Endothelial cell (in vitro differentiated cells): ENCODE measurements around the gene XRCC6. TPM values are rescaled to one million over a fixed set of nuclear protein-coding genes. Genes with fewer than 3 reads are reported as not detected.
"Not testable (repeated sequence)": the region's sequence is repeated elsewhere in the genome, so short reads cannot be mapped to it uniquely, and the experiment has no call there.

ENCODE experiments used
- DNase-seq: peaks from one replicate; pipeline ENCODE4 v3.0.0; 2021; ENCODE audit warnings: low spot score
- H3K27ac Mint-ChIP-seq: one replicate; pipeline ENCODE4 v1.8.0; 2021; ENCODE audit warnings: mixed read lengths, inconsistent platforms; ENCODE audit not compliant: unreplicated experiment
- H3K27me3 Mint-ChIP-seq: one replicate; pipeline ENCODE4 v1.8.0; 2021; ENCODE audit warnings: mild to moderate bottlenecking, moderate library complexity, mixed read lengths, inconsistent platforms; ENCODE audit not compliant: unreplicated experiment
- H3K36me3 Mint-ChIP-seq: one replicate; pipeline ENCODE4 v1.8.0; 2021; ENCODE audit warnings: mild to moderate bottlenecking, low read depth, mixed read lengths, inconsistent platforms; ENCODE audit not compliant: unreplicated experiment
- H3K4me1 Mint-ChIP-seq: one replicate; pipeline ENCODE4 v1.8.0; 2021; ENCODE audit warnings: mild to moderate bottlenecking, mixed read lengths, inconsistent platforms; ENCODE audit not compliant: unreplicated experiment
- H3K4me3 Mint-ChIP-seq: one replicate; pipeline ENCODE4 v1.8.0; 2021; ENCODE audit warnings: mild to moderate bottlenecking, mixed read lengths, inconsistent platforms; ENCODE audit not compliant: unreplicated experiment
- H3K9me3 Mint-ChIP-seq: one replicate; pipeline ENCODE4 v1.8.0; 2021; ENCODE audit warnings: mixed read lengths, inconsistent platforms; ENCODE audit not compliant: unreplicated experiment
- long read RNA-seq: library from polyadenylated mRNA; unstranded; transcript quantifications from one replicate; pipeline ENCODE4 v2.0.0, GENCODE V29; 2020; ENCODE audit not compliant: unreplicated experiment
- total RNA-seq: library from RNA; stranded (reverse); fragmentation: NEBNext Ultra II Directional; extraction: Animal tissue kit (Norgen Biotek cat#: 25700); gene quantifications from one replicate; pipeline ENCODE4 v1.2.1, GENCODE V29; 2021; ENCODE audit not compliant: unreplicated experiment
- TF ChIP-seq, protein P1 (sequence below): fragments of 200-600 bp; sonication (generic); IDR thresholded peaks from one replicate; pipeline ENCODE4 v1.5.0; 2021; ENCODE audit warnings: antibody characterized with exemption; ENCODE audit not compliant: unreplicated experiment

XRCC6 gene
- 211 TPM for total RNA-seq
- long read RNA-seq, transcript XRCC6-201 (12 exons, 2,709 nt) = minor isoform, 43 of 527 reads
- long read RNA-seq, transcript XRCC6-202 (13 exons, 2,296 nt) = major isoform, 455 of 527 reads
- long read RNA-seq, partial matches to known transcripts = 13 of 527 reads
- long read RNA-seq, other reads (novel, unspliced or antisense) = 15 of 527 reads

DNA sequence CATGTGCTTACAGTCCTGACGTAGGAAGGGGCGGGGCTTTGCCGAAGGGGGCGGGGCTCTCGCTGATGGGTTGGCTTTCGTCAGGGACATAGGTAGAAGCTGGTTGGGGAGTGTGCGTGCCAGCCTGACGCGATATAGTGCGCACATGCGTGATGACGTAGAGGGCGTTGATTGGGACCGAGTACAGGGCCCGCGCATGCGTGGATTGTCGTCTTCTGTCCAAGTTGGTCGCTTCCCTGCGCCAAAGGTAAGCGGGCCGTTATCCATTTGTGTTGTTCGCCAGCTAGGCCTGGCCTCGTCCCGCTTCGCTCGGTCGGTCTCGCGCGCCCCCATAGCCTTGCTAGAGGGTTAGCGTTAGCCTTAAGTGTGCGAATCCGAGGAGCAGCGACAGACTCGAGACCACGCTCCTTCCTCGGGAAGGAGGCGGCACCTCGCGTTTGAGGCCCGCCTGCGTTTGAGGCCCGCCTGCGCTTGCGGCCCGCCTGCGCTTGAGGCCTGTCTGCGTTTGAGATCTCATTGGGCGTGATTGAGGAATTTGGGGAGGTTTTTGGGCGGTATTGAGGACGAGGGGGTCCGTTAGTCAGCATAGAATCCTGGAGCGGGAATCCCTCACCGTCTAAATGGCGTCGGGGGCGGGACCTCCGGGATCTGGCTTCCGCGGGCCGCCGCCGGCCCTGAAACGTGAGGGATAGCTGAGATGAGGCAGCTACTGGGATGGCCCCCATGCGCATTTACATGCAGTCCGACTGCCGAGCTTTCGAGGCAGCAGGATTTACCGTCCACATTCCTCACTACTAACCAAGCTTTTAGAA, at the start of gene XRCC6:
XRCC6 (plus strand) TSS at position 197 of the 812 bp plus-strand sequence. CDS start 710 bp downstream, outside the sequence.
- peak; percentile 99 for DNase-seq
- Mint-ChIP-seq H3K36me3 (no peaks in the 10 kb centered on the region), H3K4me3 (peak within 1 kb of the TSS; percentile 99), H3K27me3 (no peaks in the 10 kb centered on the region), H3K4me1 (peaks cover 15% of the 10 kb centered on the region), H3K9me3 (no peaks in the 10 kb centered on the region), H3K27ac (peak within 1 kb of the TSS; percentile 99)
- TF ChIP-seq, protein P1, sequence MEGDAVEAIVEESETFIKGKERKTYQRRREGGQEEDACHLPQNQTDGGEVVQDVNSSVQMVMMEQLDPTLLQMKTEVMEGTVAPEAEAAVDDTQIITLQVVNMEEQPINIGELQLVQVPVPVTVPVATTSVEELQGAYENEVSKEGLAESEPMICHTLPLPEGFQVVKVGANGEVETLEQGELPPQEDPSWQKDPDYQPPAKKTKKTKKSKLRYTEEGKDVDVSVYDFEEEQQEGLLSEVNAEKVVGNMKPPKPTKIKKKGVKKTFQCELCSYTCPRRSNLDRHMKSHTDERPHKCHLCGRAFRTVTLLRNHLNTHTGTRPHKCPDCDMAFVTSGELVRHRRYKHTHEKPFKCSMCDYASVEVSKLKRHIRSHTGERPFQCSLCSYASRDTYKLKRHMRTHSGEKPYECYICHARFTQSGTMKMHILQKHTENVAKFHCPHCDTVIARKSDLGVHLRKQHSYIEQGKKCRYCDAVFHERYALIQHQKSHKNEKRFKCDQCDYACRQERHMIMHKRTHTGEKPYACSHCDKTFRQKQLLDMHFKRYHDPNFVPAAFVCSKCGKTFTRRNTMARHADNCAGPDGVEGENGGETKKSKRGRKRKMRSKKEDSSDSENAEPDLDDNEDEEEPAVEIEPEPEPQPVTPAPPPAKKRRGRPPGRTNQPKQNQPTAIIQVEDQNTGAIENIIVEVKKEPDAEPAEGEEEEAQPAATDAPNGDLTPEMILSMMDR = no peak

DNA sequence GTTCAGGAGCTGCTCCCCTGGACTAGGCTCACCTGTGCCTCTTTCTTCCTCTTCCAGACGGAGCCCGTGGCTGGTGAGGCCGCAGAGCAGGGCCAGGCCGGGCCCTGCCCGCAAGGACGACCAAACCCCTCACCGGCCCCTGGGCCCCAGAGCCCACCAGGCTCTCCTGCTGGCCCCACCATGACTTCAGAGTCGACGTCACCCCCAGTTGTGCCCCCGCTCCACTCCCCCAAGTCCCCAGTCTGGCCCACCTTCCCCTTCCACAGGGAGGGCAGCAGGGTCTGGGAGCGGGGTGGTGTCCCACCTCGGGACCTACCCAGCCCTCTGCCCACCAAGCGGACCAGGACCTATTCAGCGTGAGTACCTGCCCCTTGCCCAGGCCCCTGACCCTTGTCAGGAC, 49.3 kb upstream of the XRCC6 start:
- H3K27me3 Mint-ChIP-seq = peaks cover 5% of the 10 kb centered on the region
- H3K27ac Mint-ChIP-seq = no peak overlapping the region
- H3K9me3 Mint-ChIP-seq = no peaks in the 10 kb centered on the region
- no peak for DNase-seq
- TF ChIP-seq, protein P1 = no peak
- H3K36me3 Mint-ChIP-seq = no peaks in the 10 kb centered on the region
- no peaks in the 10 kb centered on the region for H3K4me1 Mint-ChIP-seq
- no peak overlapping the region for H3K4me3 Mint-ChIP-seq

DNA sequence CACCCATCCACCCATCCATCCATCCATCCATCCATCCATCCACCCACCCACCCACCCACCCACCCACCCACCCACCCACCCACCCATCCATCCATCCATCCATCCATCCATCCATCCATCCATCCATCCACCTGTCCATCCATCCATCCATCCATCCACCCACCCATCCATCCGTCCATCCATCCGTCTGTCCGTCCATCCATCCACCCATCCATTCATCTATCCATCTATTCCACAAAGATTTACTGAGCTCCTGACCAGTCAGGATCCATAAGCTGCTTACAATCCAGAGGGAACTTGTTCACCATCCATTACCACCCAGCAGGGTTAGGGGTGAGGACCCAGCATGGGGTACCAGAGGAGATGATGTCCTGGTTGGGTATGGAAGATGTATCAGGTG, 48.8 kb upstream of the XRCC6 start:
- H3K27me3 Mint-ChIP-seq, H3K9me3 Mint-ChIP-seq, H3K4me1 Mint-ChIP-seq, H3K4me3 Mint-ChIP-seq, DNase-seq, H3K27ac Mint-ChIP-seq, H3K36me3 Mint-ChIP-seq: not testable (repeated sequence)

DNA sequence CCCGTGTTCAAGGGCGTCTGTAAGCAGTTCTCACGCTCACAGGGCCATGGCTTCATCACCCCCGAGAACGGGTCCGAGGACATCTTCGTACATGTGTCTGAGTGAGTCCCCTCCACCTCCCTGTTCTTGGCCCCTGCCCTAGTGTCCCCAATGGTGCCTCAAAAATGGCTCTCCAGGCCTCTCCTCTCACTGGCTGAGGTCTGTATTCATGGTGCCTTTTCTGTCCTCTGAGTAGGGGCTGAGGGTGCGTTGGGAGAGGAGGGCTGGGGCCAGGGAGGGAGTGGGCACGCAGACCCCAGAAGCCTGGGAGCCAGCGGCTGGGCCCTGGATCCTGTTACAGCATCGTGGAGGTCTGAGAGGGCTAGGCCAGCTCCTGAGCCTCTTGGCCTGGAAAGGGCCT, 47.4 kb upstream of the XRCC6 start:
- H3K36me3 Mint-ChIP-seq = no peaks in the 10 kb centered on the region
- peaks cover 5% of the 10 kb centered on the region for H3K27me3 Mint-ChIP-seq
- H3K4me3 Mint-ChIP-seq = no peak overlapping the region
- H3K27ac Mint-ChIP-seq = no peak overlapping the region
- no peaks in the 10 kb centered on the region for H3K9me3 Mint-ChIP-seq
- TF ChIP-seq, protein P1 = no peak
- no peaks in the 10 kb centered on the region for H3K4me1 Mint-ChIP-seq
- no peak for DNase-seq

DNA sequence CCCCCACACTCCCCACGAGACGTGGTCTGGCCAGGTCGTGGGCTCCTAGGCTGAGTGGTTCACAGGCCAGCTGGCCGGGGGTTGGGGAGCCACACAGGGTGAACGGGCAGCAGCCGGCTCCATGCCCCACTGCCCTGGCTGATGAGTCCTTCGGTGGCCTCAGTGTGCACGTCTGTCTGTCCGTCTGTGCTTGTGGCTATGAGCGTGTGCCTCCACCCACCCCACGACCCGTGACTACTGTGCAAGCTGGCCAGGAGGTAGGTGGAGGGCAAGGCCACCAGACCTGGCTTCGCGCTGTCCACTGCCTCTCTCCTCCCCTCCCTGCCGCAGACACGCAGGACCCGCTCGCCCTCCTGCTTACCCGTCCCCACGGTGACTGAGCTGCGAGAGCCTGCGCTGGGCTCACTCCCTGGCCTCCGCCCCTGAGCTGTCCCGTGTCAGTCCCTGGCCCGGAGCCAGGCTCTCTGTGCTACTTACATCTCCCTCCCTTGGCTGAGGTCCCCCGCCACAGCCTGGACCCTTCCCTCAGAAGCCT, 46.2 kb upstream of the XRCC6 start:
- no peak overlapping the region for H3K27ac Mint-ChIP-seq
- no peaks in the 10 kb centered on the region for H3K27me3 Mint-ChIP-seq
- no peak for DNase-seq
- H3K4me1 Mint-ChIP-seq = no peaks in the 10 kb centered on the region
- TF ChIP-seq, protein P1 = no peak
- H3K9me3 Mint-ChIP-seq = no peaks in the 10 kb centered on the region
- H3K4me3 Mint-ChIP-seq = no peak overlapping the region
- H3K36me3 Mint-ChIP-seq = no peaks in the 10 kb centered on the region
